A673 (cell line): ENCODE data around the gene CENPU.

Experiments used
- CTCF ChIP-seq: fragments of 300-800, 200-600 bp; sonication (generic); conservative IDR thresholded peaks from 2 replicates; pipeline ENCODE4 v1.5.1; 2017; ENCODE audit warnings: low read depth, mild to moderate bottlenecking, antibody characterized with exemption, low read length, moderate library complexity, mixed read lengths
- EZH2 ChIP-seq: fragments of 200-600 bp; sonication (generic); IDR thresholded peaks from 2 replicates; pipeline ENCODE4 v1.6.1; 2017; ENCODE audit warnings: borderline replicate concordance, low read depth, mild to moderate bottlenecking, mixed read lengths, antibody characterized with exemption, low read length; ENCODE audit not compliant: poor library complexity, severe bottlenecking

- no peak for TF ChIP-seq CTCF
- no peak for TF ChIP-seq EZH2
Measured at GRCh38 chr4:184647266-184648053, 86.4 kb downstream of the CENPU start.
